K562 (cell line): ENCODE measurements around the gene MYO3B. TPM values are rescaled to one million over a fixed set of nuclear protein-coding genes. Genes with fewer than 3 reads are reported as not detected.
A peak's percentile ranks its signal among the peaks of the same experiment; 100 is the strongest.

Experiments
- ADNP ChIP-seq: fragments of 200-800 bp; sonication (Bioruptor generic); IDR thresholded peaks from 2 replicates; pipeline ENCODE4 v1.6.1; 2016; ENCODE audit warnings: missing genetic modification characterization, missing compliant biosample characterization
- ARID3A ChIP-seq: IDR thresholded peaks from 2 replicates; pipeline ENCODE4 v1.6.1; 2012; ENCODE audit warnings: low read depth, low read length, improper control_type of control experiment, borderline replicate concordance
- ARID3B ChIP-seq: fragments of 250-450 bp; sonication (Bioruptor Pico); IDR thresholded peaks from 2 replicates; pipeline ENCODE4 v1.4.0; 2020; ENCODE audit warnings: borderline replicate concordance
- BCOR ChIP-seq: fragments of 450-650 bp; IDR thresholded peaks from 2 replicates; pipeline ENCODE4 v1.6.1; 2016
- CEBPB ChIP-seq: fragments of 450-650 bp; IDR thresholded peaks from 2 replicates; pipeline ENCODE4 v1.6.1; 2016; ENCODE audit warnings: missing genetic modification characterization, missing compliant biosample characterization
- CREB1 ChIP-seq, 2 experiments: sonication (generic) in 1 of 2; formaldehyde crosslinking in 1 of 2; IDR thresholded peaks; 2 replicates each; pipeline versions ENCODE4 v1.6.1 to v1.8.0; 2012 to 2022; ENCODE audit warnings: inconsistent platforms in 1 of 2, mild to moderate bottlenecking in 1 of 2, missing genetic modification reagents in 1 of 2, moderate library complexity in 1 of 2
- CREB5 ChIP-seq: fragments of 250-450 bp; sonication (Bioruptor Pico); IDR thresholded peaks from 2 replicates; pipeline ENCODE4 v1.5.0; 2020; ENCODE audit warnings: mild to moderate bottlenecking
- FOXA3 ChIP-seq, 2 experiments: fragments of 450-650 bp in 1 of 2; sonication (generic) in 1 of 2; formaldehyde crosslinking; IDR thresholded peaks in 1 of 2; conservative IDR thresholded peaks in 1 of 2; 2 replicates each; pipeline versions ENCODE4 v1.4.0 to v1.8.0; 2020 to 2022; ENCODE audit warnings: mild to moderate bottlenecking in 2 of 2, missing genetic modification reagents in 1 of 2
- MAZ ChIP-seq, 2 experiments: fragments of 450-650 bp in 1 of 2; sonication (generic) in 1 of 2; formaldehyde crosslinking; IDR thresholded peaks in 1 of 2; conservative IDR thresholded peaks in 1 of 2; 2 replicates each; pipeline versions ENCODE4 v1.4.0 to v1.5.0; 2020; ENCODE audit warnings: mild to moderate bottlenecking in 1 of 2, missing genetic modification reagents in 1 of 2
- MBD2 ChIP-seq: sonication (generic); IDR thresholded peaks from 2 replicates; pipeline ENCODE4 v1.6.1; 2016; ENCODE audit warnings: low read depth, borderline replicate concordance
- MYNN ChIP-seq, 2 experiments: sonication (generic); formaldehyde crosslinking in 1 of 2; IDR thresholded peaks; 2 replicates each; pipeline versions ENCODE4 v1.5.0 to v1.6.1; 2016 to 2020; ENCODE audit warnings: antibody characterized with exemption in 1 of 2, missing genetic modification reagents in 1 of 2
- NFIC ChIP-seq: fragments of 450-650 bp; IDR thresholded peaks from 2 replicates; pipeline ENCODE4 v1.6.1; 2017; ENCODE audit warnings: mild to moderate bottlenecking, inconsistent platforms
- NR4A1 ChIP-seq, 2 experiments: fragments of 250-450 bp in 1 of 2; fragments of 450-650 bp in 1 of 2; sonication (Bioruptor Pico) in 1 of 2; IDR thresholded peaks; 2 replicates each; pipeline versions ENCODE4 v1.4.0 to v1.6.1; 2016 to 2020; ENCODE audit warnings: mild to moderate bottlenecking in 2 of 2, missing compliant biosample characterization in 1 of 2, missing genetic modification characterization in 1 of 2, moderate library complexity in 1 of 2
- PCBP1 ChIP-seq: fragments of 200-400 bp; formaldehyde crosslinking; IDR thresholded peaks from 2 replicates; pipeline ENCODE4 v1.6.1; 2018; ENCODE audit warnings: mild to moderate bottlenecking, low read depth, low read length; ENCODE audit not compliant: poor library complexity, severe bottlenecking
- PHF8 ChIP-seq: fragments of 200-600 bp; sonication (generic); IDR thresholded peaks from 2 replicates; pipeline ENCODE4 v1.6.1; 2012; ENCODE audit warnings: mixed run types, mild to moderate bottlenecking, inconsistent platforms, low read length, moderate library complexity, borderline replicate concordance
- POLR2AphosphoS5 ChIP-seq: IDR thresholded peaks from 2 replicates; pipeline ENCODE4 v1.6.1; 2011; ENCODE audit warnings: mild to moderate bottlenecking, low read depth, low read length, moderate library complexity; ENCODE audit not compliant: control insufficient read depth, insufficient read depth
- RBM22 ChIP-seq: fragments of 200-400 bp; formaldehyde crosslinking; IDR thresholded peaks from 2 replicates; pipeline ENCODE4 v1.6.1; 2018; ENCODE audit warnings: low read length, low read depth; ENCODE audit not compliant: poor library complexity, severe bottlenecking
- RBM34 ChIP-seq: fragments of 200-400 bp; formaldehyde crosslinking; IDR thresholded peaks from 2 replicates; pipeline ENCODE4 v1.6.1; 2018; ENCODE audit warnings: low read length, borderline replicate concordance; ENCODE audit not compliant: insufficient read depth
- SREBF2 ChIP-seq: sonication (generic); formaldehyde crosslinking; IDR thresholded peaks from 2 replicates; pipeline ENCODE4 v1.4.0; 2020; ENCODE audit warnings: mild to moderate bottlenecking, missing genetic modification reagents
- TBL1XR1 ChIP-seq, 2 experiments: IDR thresholded peaks; 2 replicates each; pipeline ENCODE4 v1.6.1; 2012; ENCODE audit warnings: improper control_type of control experiment in 2 of 2, low read length in 2 of 2, mild to moderate bottlenecking in 1 of 2
- TSC22D4 ChIP-seq: fragments of 450-650 bp; IDR thresholded peaks from 2 replicates; pipeline ENCODE4 v1.6.1; 2016; ENCODE audit warnings: missing genetic modification characterization, missing biosample characterization, control low read depth
- ZNF444 ChIP-seq: fragments of 250-450 bp; sonication (Bioruptor Pico); IDR thresholded peaks from 2 replicates; pipeline ENCODE4 v1.4.0; 2020; ENCODE audit warnings: mild to moderate bottlenecking, moderate library complexity
- polyA plus RNA-seq, 8 experiments: library from polyadenylated mRNA; depleted of rRNA in 4 of 8; stranded (reverse) in 5 of 8; unstranded in 3 of 8; fragments of >200 nt; fragmentation: Nextera tagmentation in 2 of 8; fragmentation: Illumina TruSeq in 1 of 8; extraction: Ambion mirVana in 2 of 8; extraction: Trizol in 1 of 8; gene quantifications; 2 replicates each; pipeline versions ENCODE4 v1.2.1 to v1.2.3, GENCODE V29; 2011 to 2014; ENCODE audit warnings: inconsistent platforms in 1 of 8, missing spikeins in 1 of 8
- total RNA-seq, 7 experiments: library from RNA; depleted of rRNA in 6 of 7; stranded (reverse); fragments of >200 nt in 6 of 7; fragmentation: Illumina TruSeq in 2 of 7; extraction: Trizol in 2 of 7; gene quantifications; 2 replicates each; pipeline versions ENCODE4 v1.2.1 to v1.2.3, GENCODE V29; 2011 to 2021; ENCODE audit warnings: low replicate concordance in 1 of 7

MYO3B gene
- total and polyA plus RNA-seq, 9 of the 15 experiments (the other 6 are each of a cell fraction or from before 2014, with no cell fraction given): 2.7 to 6.5 (median 3.6) TPM

- peak; percentile 97 for TF ChIP-seq ARID3A
- peak; percentile 41; the same call in 1 of the 2 replicates for TF ChIP-seq CREB1 (IDR thresholded peaks at IDR 0.05)
- TF ChIP-seq CREB1 (CRISPR knock-in tag; IDR thresholded peaks at IDR 0.05): no peak
- TF ChIP-seq CREB5 (CRISPR knock-in tag): no peak
- TF ChIP-seq TBL1XR1 (IDR thresholded peaks at IDR 0.05; ENCODE audit: low read length in 2 of 2): peak; percentile 82 to 96
- no peak for TF ChIP-seq PCBP1
- no peak for TF ChIP-seq ARID3B
- TF ChIP-seq ADNP: no peak
- no peak for TF ChIP-seq ZNF444 (CRISPR knock-in tag)
- TF ChIP-seq SREBF2: no peak
- no peak for TF ChIP-seq RBM34
- TF ChIP-seq MBD2: 0 out of 2 replicates have a peak, but pooled peaks have one; percentile 82
- no peak for TF ChIP-seq NR4A1 (CRISPR knock-in tag; IDR thresholded peaks at IDR 0.05)
- peak; percentile 88 for TF ChIP-seq NR4A1 (tag; IDR thresholded peaks at IDR 0.05)
- TF ChIP-seq NFIC: peak; percentile 82
- TF ChIP-seq RBM22: no peak
- peak; percentile 97 for TF ChIP-seq POLR2AphosphoS5
- peak in 1 of 2 experiments; percentile 67; a peak in 2 of 4 replicates for TF ChIP-seq FOXA3 (CRISPR knock-in tag; conservative IDR thresholded peaks at IDR 0.05 in 1 of 2, IDR thresholded peaks at IDR 0.05 in 1 of 2)
- TF ChIP-seq CEBPB: peak; percentile 99
- TF ChIP-seq TSC22D4 (tag): no peak
- TF ChIP-seq MYNN (IDR thresholded peaks at IDR 0.05): peak; percentile 83
- TF ChIP-seq MYNN (CRISPR knock-in tag; IDR thresholded peaks at IDR 0.05): no peak
- TF ChIP-seq MAZ (CRISPR knock-in tag; conservative IDR thresholded peaks at IDR 0.05 in 1 of 2, IDR thresholded peaks at IDR 0.05 in 1 of 2): peak in 1 of 2 experiments; percentile 54; a peak in 1 of 4 replicates
- TF ChIP-seq BCOR: peak; percentile 55; the same call in 1 of the 2 replicates
- no peak for TF ChIP-seq PHF8
Measured at GRCh38 chr2:170143045-170143717, 34.8 kb upstream of the MYO3B start (continued).
